Measurements from ENCODE around the gene FTSJ3.
A peak's percentile ranks its signal among the peaks of the same experiment; 100 is the strongest.

Gene FTSJ3

GRCh38 chr17:63826468-63827001, 928 bp downstream of the FTSJ3 start:
- no peak overlapping the region for H2AFZ ChIP-seq (ENCODE audit: low read length, unreplicated experiment)
- no peaks in the 10 kb centered on the region for H3K27me3 ChIP-seq (ENCODE audit: insufficient read depth, low read length)
- peak overlapping the region; percentile 96 for H3K27ac ChIP-seq (ENCODE audit: low read depth, low read length)
- H3K36me3 ChIP-seq (ENCODE audit: insufficient read depth, low read length) = peaks cover 48% of the 10 kb centered on the region
- H3K79me2 ChIP-seq (ENCODE audit: control insufficient read depth, insufficient read depth, low read length, unreplicated experiment) = peaks cover 51% of the 10 kb centered on the region
- peak overlapping the region; percentile 90 for H3K4me3 ChIP-seq (ENCODE audit: low read depth, low read length)
- peaks cover 19% of the 10 kb centered on the region for H3K4me1 ChIP-seq (ENCODE audit: control insufficient read depth, insufficient read depth, low read length, unreplicated experiment)

GRCh38 chr17:63824362-63824761, 3.1 kb downstream of the FTSJ3 start:
- peaks cover 19% of the 10 kb centered on the region for H3K4me1 ChIP-seq (ENCODE audit: control insufficient read depth, insufficient read depth, low read length, unreplicated experiment)
- H2AFZ ChIP-seq (ENCODE audit: low read length, unreplicated experiment) = no peak overlapping the region
- H3K27ac ChIP-seq (ENCODE audit: low read depth, low read length) = no peak overlapping the region
- peaks cover 47% of the 10 kb centered on the region for H3K36me3 ChIP-seq (ENCODE audit: insufficient read depth, low read length)
- H3K79me2 ChIP-seq (ENCODE audit: control insufficient read depth, insufficient read depth, low read length, unreplicated experiment) = peaks cover 43% of the 10 kb centered on the region
- H3K27me3 ChIP-seq (ENCODE audit: insufficient read depth, low read length) = no peaks in the 10 kb centered on the region
- no peak overlapping the region for H3K4me3 ChIP-seq (ENCODE audit: low read depth, low read length)

- Histone ChIP-seq H3K4me1 (ENCODE audit: control insufficient read depth, insufficient read depth, low read length, unreplicated experiment) (peaks cover 15% of the 10 kb centered on the region), H3K79me2 (ENCODE audit: control insufficient read depth, insufficient read depth, low read length, unreplicated experiment) (peaks cover 37% of the 10 kb centered on the region), H3K36me3 (ENCODE audit: insufficient read depth, low read length) (peaks cover 46% of the 10 kb centered on the region), H3K27ac (ENCODE audit: low read depth, low read length) (no peak overlapping the region), H3K27me3 (ENCODE audit: insufficient read depth, low read length) (no peaks in the 10 kb centered on the region), H3K4me3 (ENCODE audit: low read depth, low read length) (no peak overlapping the region), H2AFZ (ENCODE audit: low read length, unreplicated experiment) (no peak overlapping the region)
Observed at GRCh38 chr17:63823659-63824331, 3.7 kb downstream of the FTSJ3 start.

GRCh38 chr17:63822537-63822936, 4.9 kb downstream of the FTSJ3 start:
- Histone ChIP-seq H2AFZ (ENCODE audit: low read length, unreplicated experiment) (no peak overlapping the region), H3K27me3 (ENCODE audit: insufficient read depth, low read length) (no peaks in the 10 kb centered on the region), H3K79me2 (ENCODE audit: control insufficient read depth, insufficient read depth, low read length, unreplicated experiment) (peaks cover 27% of the 10 kb centered on the region), H3K4me1 (ENCODE audit: control insufficient read depth, insufficient read depth, low read length, unreplicated experiment) (peaks cover 8% of the 10 kb centered on the region), H3K36me3 (ENCODE audit: insufficient read depth, low read length) (peaks cover 55% of the 10 kb centered on the region), H3K27ac (ENCODE audit: low read depth, low read length) (no peak overlapping the region), H3K4me3 (ENCODE audit: low read depth, low read length) (no peak overlapping the region)

GRCh38 chr17:63821804-63822203, 5.7 kb downstream of the FTSJ3 start:
- Histone ChIP-seq H3K4me1 (ENCODE audit: control insufficient read depth, insufficient read depth, low read length, unreplicated experiment) (peaks cover 8% of the 10 kb centered on the region), H3K27ac (ENCODE audit: low read depth, low read length) (no peak overlapping the region), H3K4me3 (ENCODE audit: low read depth, low read length) (no peak overlapping the region), H3K36me3 (ENCODE audit: insufficient read depth, low read length) (peaks cover 63% of the 10 kb centered on the region), H2AFZ (ENCODE audit: low read length, unreplicated experiment) (no peak overlapping the region), H3K79me2 (ENCODE audit: control insufficient read depth, insufficient read depth, low read length, unreplicated experiment) (peaks cover 29% of the 10 kb centered on the region), H3K27me3 (ENCODE audit: insufficient read depth, low read length) (no peaks in the 10 kb centered on the region)

- Histone ChIP-seq H3K27ac (ENCODE audit: low read depth, low read length) (no peak overlapping the region), H2AFZ (ENCODE audit: low read length, unreplicated experiment) (no peak overlapping the region), H3K36me3 (ENCODE audit: insufficient read depth, low read length) (peaks cover 70% of the 10 kb centered on the region), H3K4me3 (ENCODE audit: low read depth, low read length) (no peak overlapping the region), H3K27me3 (ENCODE audit: insufficient read depth, low read length) (no peaks in the 10 kb centered on the region), H3K79me2 (ENCODE audit: control insufficient read depth, insufficient read depth, low read length, unreplicated experiment) (peaks cover 23% of the 10 kb centered on the region), H3K4me1 (ENCODE audit: control insufficient read depth, insufficient read depth, low read length, unreplicated experiment) (peaks cover 8% of the 10 kb centered on the region)
Observed at GRCh38 chr17:63820963-63821561, 6.4 kb downstream of the FTSJ3 start.

- Histone ChIP-seq H3K4me3 (ENCODE audit: low read depth, low read length) (no peak overlapping the region), H2AFZ (ENCODE audit: low read length, unreplicated experiment) (no peak overlapping the region), H3K27ac (ENCODE audit: low read depth, low read length) (no peak overlapping the region), H3K4me1 (ENCODE audit: control insufficient read depth, insufficient read depth, low read length, unreplicated experiment) (no peaks in the 10 kb centered on the region), H3K27me3 (ENCODE audit: insufficient read depth, low read length) (no peaks in the 10 kb centered on the region), H3K36me3 (ENCODE audit: insufficient read depth, low read length) (peaks cover 72% of the 10 kb centered on the region), H3K79me2 (ENCODE audit: control insufficient read depth, insufficient read depth, low read length, unreplicated experiment) (peaks cover 11% of the 10 kb centered on the region)
Observed at GRCh38 chr17:63819585-63820537, 7.6 kb downstream of the FTSJ3 start.

- H3K4me3 ChIP-seq (ENCODE audit: low read depth, low read length) = no peak overlapping the region
- H3K36me3 ChIP-seq (ENCODE audit: insufficient read depth, low read length) = peaks cover 70% of the 10 kb centered on the region
- H3K27ac ChIP-seq (ENCODE audit: low read depth, low read length) = no peak overlapping the region
- H2AFZ ChIP-seq (ENCODE audit: low read length, unreplicated experiment) = no peak overlapping the region
- no peaks in the 10 kb centered on the region for H3K4me1 ChIP-seq (ENCODE audit: control insufficient read depth, insufficient read depth, low read length, unreplicated experiment)
- H3K27me3 ChIP-seq (ENCODE audit: insufficient read depth, low read length) = no peaks in the 10 kb centered on the region
- peaks cover 6% of the 10 kb centered on the region for H3K79me2 ChIP-seq (ENCODE audit: control insufficient read depth, insufficient read depth, low read length, unreplicated experiment)
Observed at GRCh38 chr17:63819131-63819530, 8.3 kb downstream of the FTSJ3 start.

- Histone ChIP-seq H3K79me2 (ENCODE audit: control insufficient read depth, insufficient read depth, low read length, unreplicated experiment) (peaks cover 6% of the 10 kb centered on the region), H3K4me3 (ENCODE audit: low read depth, low read length) (no peak overlapping the region), H3K27ac (ENCODE audit: low read depth, low read length) (no peak overlapping the region), H3K36me3 (ENCODE audit: insufficient read depth, low read length) (peaks cover 64% of the 10 kb centered on the region), H3K27me3 (ENCODE audit: insufficient read depth, low read length) (no peaks in the 10 kb centered on the region), H3K4me1 (ENCODE audit: control insufficient read depth, insufficient read depth, low read length, unreplicated experiment) (no peaks in the 10 kb centered on the region), H2AFZ (ENCODE audit: low read length, unreplicated experiment) (no peak overlapping the region)
Observed at GRCh38 chr17:63817736-63818385, 9.6 kb downstream of the FTSJ3 start.

GRCh38 chr17:63816669-63817068, 10.8 kb downstream of the FTSJ3 start:
- H3K27me3 ChIP-seq (ENCODE audit: insufficient read depth, low read length) = no peaks in the 10 kb centered on the region
- H3K27ac ChIP-seq (ENCODE audit: low read depth, low read length) = no peak overlapping the region
- H3K36me3 ChIP-seq (ENCODE audit: insufficient read depth, low read length) = peaks cover 63% of the 10 kb centered on the region
- peaks cover 4% of the 10 kb centered on the region for H3K79me2 ChIP-seq (ENCODE audit: control insufficient read depth, insufficient read depth, low read length, unreplicated experiment)
- H3K4me1 ChIP-seq (ENCODE audit: control insufficient read depth, insufficient read depth, low read length, unreplicated experiment) = no peaks in the 10 kb centered on the region
- no peak overlapping the region for H2AFZ ChIP-seq (ENCODE audit: low read length, unreplicated experiment)
- no peak overlapping the region for H3K4me3 ChIP-seq (ENCODE audit: low read depth, low read length)
